NCI-H1092 (cell line): ENCODE results near the gene FGD1.
A peak's percentile ranks its signal among the peaks of the same experiment; 100 is the strongest.

ENCODE experiments used
- DNase-seq: peaks from one replicate; lab custom pipeline; 2025; lab: John Stamatoyannopoulos, UW

The FGD1 gene

DNA sequence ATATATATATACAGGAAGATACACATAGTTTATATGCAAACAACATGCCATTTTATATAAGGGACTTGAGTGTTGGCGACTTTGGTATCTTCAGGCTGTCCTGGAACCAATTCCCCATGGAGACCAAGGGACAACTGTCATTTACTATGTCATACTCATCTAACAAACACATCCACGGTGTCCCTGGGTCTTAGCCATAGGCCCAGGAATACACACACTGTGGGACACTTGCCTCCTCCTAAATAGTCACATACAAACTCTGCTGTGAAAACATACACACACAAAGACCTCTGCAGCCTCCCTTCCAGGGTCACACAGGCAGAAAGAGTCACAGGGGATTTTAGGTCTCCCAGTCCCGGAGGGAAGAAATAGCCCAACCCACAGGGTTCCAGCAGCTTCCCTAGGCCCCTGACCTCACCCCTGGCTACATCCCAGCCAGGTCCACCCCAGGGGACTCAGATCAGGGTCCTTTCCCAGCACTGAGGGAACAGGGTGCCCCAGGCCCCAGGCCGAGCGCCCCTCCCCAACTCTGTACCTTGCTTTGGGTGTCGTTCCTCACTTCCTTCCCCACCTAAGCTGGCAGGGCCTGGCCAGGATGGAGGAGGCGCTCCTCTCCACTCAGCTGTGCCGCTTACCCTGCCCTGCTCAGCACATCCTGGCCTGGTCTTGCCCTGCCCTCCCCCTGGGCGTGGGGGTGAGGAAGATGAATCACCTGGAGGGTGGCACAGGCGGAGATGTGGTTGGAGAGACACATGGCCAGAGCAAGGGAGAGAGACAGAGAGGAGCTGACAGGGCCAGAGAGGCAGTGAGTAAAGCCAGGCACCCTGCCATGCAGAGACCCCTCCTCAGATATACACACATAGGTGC, 21.8 kb downstream of the FGD1 start:
- DNase-seq, result no peak

DNA sequence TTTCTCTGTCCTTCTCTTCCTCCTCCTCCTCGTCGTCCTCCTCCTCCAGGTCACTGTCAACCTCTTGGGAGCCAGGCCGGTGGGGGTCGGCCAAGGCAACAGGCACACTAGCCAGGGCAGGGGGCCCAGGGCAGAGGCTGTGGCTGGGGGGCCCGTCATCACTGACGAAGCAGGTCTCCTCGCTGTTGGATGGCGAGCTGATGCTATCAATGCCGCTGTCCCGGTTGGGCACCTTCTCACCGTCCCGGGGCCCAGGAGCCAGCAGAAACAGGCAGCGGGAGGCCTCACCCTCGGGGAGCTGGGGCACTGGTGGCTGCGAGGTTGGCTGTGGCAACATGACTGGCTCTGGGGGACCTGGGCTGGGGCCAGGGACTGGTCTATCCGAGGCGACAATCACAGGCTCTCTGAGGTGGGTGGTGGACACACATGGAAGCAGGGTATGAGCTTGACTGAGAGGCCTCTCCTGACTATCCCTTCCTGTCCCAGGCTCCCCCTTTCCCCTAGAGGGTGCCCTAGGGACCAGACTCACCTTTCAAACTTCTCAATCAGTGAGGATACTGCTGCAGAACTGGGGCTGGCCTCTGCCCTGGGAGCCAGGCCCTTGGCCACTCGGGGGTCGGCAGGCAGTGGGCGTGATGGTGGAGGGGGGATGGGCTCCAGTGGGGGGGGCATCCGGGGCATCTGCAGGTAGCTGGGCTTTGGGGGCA, 25.8 kb downstream of the FGD1 start:
- DNase-seq, result no peak

- no peak for DNase-seq
Measured at GRCh38 chrX:54452920-54453319, 43.1 kb downstream of the FGD1 start.

- no peak for DNase-seq
Measured at GRCh38 chrX:54449929-54450328, 46.1 kb downstream of the FGD1 start.

DNA sequence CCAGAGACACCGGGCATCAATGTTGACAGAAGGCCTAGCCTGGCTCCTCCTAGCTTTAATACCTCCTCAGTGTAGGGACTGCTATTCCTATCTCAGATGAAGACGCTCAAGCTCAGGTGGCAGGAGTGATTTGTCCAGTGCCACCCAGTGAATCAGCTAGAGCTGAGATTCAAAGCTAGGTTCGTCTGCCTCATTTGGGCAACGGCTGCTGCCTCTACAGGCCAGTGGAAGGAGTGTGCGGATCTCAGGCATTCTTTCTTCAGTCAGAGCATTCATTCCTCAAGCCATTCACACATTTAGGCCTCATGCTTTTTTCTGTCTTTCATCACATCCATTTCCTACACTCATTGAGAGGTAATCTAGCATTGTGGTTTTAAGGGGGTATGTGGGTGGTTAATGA, 48.6 kb downstream of the FGD1 start:
- no peak for DNase-seq

GRCh38 chrX:54446084-54446483, 50.0 kb downstream of the FGD1 start:
- no peak for DNase-seq

DNA sequence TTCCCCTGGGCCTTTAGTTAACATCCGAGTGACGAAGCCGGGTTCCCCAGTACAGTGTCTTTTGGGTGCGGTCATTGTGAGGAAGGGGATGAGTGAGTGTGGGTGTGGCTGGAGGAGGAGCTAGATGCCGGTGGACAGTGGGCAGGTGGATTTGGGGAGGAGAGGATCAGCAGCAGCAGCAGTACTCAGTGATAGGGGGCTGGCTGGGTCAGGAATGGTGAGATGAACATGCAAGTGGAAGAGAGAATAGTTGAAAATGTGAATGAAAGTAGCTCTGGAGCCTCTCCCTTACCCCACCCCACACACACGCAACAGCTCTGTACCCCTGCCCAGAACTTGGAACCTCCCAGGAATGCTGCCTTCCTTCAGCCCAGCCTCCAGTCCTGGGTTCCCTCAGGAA, 51.3 kb downstream of the FGD1 start:
- DNase-seq, result no peak

DNA sequence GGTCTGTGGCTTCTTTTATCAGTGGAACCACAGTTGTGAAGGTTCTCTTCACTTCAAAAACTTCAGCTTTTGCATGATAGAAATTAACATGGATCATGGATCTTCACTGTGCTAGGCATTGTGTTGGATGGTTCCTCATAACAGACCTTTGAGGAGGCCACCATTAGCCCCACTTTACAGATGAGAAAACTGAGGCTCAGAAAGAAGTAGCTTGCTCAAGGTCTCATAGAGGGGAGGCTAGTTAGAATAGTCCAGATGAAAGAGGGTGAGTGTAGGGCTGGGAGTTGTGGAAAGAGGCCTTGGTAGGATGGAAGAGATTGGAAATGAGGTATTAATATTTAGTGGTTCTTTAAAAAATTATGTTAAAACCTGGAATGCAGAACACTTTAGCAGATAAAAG, 53.2 kb downstream of the FGD1 start:
- DNase-seq, result no peak

- DNase-seq, result peak; percentile 85
Measured at GRCh38 chrX:54439960-54440871, 55.8 kb downstream of the FGD1 start, which contains the start of gene TSR2. TSS of gene TSR2 (plus strand) at chrX:54440404. CDS start at chrX:54440422, 18 bp downstream.

DNA sequence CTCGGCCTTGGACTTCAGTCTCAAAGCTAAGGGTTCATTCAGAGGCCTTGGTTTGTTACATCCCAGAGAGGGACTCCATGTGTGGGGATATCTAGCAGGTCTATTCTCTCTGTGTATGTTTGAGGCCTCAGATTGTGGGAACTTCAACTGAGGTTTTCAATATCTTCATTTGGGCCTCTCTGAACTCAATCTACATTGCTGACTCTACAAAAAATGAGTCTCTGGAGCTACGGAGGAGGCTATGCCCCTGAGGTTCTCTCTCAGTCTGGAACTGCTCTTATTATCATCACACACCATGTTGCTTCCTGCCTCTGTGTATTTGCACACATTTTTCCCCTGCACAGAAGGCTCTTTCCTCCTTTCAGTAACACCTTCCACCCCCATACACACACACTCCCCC, 60.9 kb downstream of the FGD1 start:
- DNase-seq, result no peak

- DNase-seq, result no peak
Measured at GRCh38 chrX:54430519-54430918, 65.5 kb downstream of the FGD1 start.

DNA sequence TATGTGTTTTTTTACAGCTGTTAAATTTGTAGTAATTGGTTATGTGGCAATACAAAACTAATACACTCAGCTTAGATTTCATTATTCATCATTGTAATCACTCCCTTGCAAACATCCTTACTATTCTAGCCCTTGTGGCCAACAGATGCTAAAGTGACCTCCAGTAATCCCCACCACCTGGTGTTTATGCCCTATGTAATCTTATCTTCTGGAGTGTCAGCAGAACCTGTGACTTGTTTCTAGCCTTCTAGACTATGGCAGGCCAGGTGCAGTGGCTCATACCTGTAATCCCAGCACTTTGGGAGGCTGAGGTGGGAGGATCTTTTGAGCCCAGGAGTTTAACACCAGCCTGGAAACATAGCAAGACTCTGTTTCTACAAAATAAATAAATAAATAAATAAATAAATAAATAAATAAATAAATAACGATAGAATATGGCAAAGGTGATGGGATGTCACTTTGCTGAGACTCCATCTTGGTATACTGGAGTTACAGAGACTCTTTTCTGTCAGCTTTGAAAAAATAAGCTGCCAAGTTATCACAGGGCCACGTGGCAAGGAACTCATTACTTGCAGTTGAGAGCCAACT, 68.1 kb downstream of the FGD1 start:
- DNase-seq, result no peak

GRCh38 chrX:54423161-54423888, 72.7 kb downstream of the FGD1 start:
- no peak for DNase-seq

DNA sequence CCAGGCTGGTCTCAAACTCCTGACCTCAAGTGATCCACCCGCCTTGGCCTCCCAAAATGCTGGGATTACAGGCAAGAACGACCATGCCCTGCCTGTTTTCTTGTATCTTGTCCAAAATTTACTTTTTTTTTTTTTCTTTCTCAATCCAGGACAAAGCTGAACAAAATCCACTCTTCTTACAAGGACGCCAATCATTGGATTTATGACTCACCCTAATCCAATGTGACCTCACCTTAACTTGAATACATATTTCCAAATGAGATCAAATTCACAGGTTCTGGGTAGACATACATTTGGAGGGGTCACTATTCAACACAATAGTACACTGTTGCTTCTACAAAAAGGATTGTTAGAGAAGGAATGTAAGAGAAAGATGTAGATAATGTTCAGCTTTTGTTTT, 73.9 kb downstream of the FGD1 start:
- no peak for DNase-seq

- no peak for DNase-seq
Measured at GRCh38 chrX:54419559-54420302, 76.3 kb downstream of the FGD1 start.

DNA sequence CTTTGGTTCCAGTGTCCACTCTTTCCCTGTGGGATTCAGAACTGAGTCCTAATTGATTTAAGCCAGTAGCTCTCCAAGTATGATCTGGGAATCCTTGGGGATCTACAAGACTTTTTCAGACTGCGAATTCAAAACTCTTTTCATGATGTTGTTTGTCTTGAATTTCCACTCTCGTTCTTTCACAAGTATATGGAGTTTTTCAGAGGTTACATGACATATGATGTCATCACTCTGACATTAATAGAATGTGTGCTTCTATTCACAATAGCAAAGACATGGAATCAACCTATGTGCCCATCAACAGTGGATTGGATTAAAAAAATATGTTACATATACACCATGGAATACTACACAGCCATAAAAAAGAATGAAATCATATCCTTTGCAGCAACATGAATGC, 79.1 kb downstream of the FGD1 start:
- DNase-seq, result no peak

- no peak for DNase-seq
Measured at GRCh38 chrX:54415534-54416350, 80.3 kb downstream of the FGD1 start.

DNA sequence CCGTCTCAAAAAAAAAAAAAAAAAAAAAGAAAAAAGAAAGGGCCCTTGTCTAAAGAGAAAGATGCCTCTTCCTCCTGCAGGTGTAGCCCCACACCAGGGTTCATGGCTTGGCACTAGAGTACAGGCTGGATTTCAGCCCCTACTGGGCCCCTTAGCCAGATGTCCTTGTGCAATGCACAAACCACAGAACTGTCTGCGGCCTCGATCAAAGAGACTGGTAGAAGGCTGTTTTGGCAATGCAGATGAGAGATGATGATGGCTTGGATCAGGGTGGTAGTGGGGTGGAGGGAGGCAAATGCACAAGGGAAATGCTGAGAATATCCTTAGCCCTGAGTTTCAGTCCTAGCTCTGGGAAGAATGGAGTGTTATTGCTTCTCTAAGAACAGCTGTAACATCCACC, 82.3 kb downstream of the FGD1 start:
- no peak for DNase-seq

DNA sequence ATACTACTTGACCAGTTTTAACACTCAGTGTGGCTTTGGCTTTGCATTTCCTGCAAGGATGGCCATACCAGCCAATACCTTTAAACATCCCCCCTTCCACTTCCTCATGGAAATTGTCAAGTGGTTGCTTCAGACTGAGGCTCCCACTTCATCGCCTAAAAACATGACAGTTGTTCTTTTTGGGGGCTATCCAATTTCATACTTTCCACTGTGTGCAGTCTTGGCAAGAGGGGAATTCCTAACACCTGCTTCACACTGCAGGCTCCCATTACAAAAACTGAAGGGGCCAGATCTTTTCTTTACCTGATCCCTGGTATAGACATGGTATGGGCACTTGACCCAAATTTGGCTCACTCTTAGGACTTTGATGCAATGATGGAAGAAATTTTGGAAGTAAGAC, 84.3 kb downstream of the FGD1 start:
- peak; percentile 23 for DNase-seq

GRCh38 chrX:54407266-54407665, 88.8 kb downstream of the FGD1 start:
- DNase-seq, result no peak
